ENCODE data around the gene FOXS1.

FOXS1 gene

DNA sequence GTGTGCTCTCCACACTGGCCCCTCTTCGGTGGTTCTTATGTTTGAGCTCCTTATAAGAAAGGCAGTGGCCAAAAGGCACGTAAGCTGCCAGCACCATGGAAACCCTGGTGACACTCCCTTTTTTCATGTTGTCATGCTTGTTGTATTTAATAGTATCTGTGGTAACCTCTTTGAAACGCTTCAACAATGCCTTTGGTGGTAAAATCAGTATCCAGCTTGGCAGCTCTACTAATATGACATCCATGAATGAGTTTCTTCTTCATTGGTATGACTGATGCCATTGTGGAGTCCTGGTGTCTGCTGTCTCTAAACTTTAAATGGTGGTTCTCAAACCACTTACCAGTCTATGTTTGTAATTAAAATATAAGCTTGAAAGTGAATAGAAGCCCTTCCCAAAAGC lies 36.9 kb downstream of the FOXS1 start:
- Histone ChIP-seq H4K91ac (ENCODE audit: low read depth, low read length) (no peak overlapping the region), H3K79me1 (ENCODE audit: low read length) (no peaks in the 10 kb centered on the region), H3K9ac (ENCODE audit: low read length) (no peak overlapping the region), H4K12ac (ENCODE audit: low read depth, low read length) (no peak overlapping the region), H2BK5ac (ENCODE audit: low read depth, low read length, poor library complexity) (no peak overlapping the region), H3K4ac (ENCODE audit: low read depth, low read length) (no peak overlapping the region), H3K4me3 (ENCODE audit: low read depth, low read length) (no peak overlapping the region), H3K14ac (ENCODE audit: low read length) (no peak overlapping the region), H3K9me3 (ENCODE audit: insufficient read depth, low read depth, low read length) (no peaks in the 10 kb centered on the region), H3K4me1 (ENCODE audit: control insufficient read depth in 1 of 2, insufficient read depth in 2 of 2, low read length in 2 of 2) (peaks cover 4 to 8% of the 10 kb centered on the region in 2 experiments), H3K79me2 (ENCODE audit: control insufficient read depth, insufficient read depth, low read length, poor library complexity) (no peaks in the 10 kb centered on the region), H3K27me3 (ENCODE audit: insufficient read depth, low read length) (no peaks in the 10 kb centered on the region), H2AK5ac (ENCODE audit: low read length) (no peak overlapping the region), H3K36me3 (ENCODE audit: control insufficient read depth in 1 of 2, insufficient read depth in 2 of 2, low read length in 2 of 2) (peaks cover 8 to 15% of the 10 kb centered on the region in 2 experiments), H4K8ac (ENCODE audit: low read depth, low read length) (no peak overlapping the region), H3K4me2 (ENCODE audit: low read length) (no peak overlapping the region), H2BK120ac (ENCODE audit: insufficient read depth, low read length, poor library complexity) (no peak overlapping the region), H2AFZ (ENCODE audit: insufficient read depth, low read length, poor library complexity) (no peak overlapping the region), H2BK12ac (ENCODE audit: low read length) (no peak overlapping the region), H3K18ac (ENCODE audit: low read length) (no peak overlapping the region), H3K27ac (ENCODE audit: low read depth, low read length) (no peak overlapping the region), H3K23ac (ENCODE audit: low read length) (no peak overlapping the region)
- DNase-seq = no peak
- WGBS (ENCODE audit: extremely low coverage, insufficient coverage, insufficient read length) = no CpG with 5 or more reads among the region's 3 CpGs

DNA sequence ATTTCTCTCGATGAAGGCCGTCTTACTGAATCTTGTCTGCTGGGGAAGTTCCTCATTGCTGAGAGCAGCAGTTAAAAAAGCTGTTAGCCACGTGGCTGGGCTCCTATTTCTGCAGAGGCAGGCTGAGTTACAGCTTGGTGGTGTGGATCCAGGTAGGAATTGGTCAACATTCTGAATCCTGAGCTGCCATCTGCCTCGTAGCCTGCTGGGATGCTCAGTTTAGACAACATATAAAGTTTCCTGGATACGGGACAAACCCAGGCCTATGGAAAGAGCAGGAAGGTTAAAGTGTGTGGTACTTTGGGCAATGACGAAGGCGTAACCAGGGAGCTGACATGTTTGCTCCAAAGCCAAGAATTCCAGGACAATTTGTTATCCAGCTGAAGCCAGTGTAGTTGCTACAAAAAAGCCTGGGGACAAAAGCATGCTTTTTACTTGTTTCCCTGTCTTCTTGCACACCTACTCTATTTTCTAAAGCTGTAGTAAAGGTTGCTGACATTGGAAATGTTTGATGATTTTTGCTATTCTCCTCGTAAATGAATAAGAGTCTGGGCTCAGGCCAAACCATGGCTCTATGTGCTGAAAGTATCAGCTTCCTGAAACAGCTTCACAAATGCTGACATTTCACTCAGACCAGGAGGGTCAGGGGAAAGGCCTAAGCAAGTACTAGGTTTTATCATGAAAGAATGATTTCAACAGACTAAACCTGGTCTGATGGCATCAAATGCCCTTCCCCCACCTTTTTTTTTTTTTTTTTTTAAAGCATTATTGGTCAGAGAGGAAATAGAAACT lies 38.6 kb downstream of the FOXS1 start:
- Histone ChIP-seq H3K23ac (ENCODE audit: low read length) (no peak overlapping the region), H4K8ac (ENCODE audit: low read depth, low read length) (no peak overlapping the region), H3K36me3 (ENCODE audit: control insufficient read depth in 1 of 2, insufficient read depth in 2 of 2, low read length in 2 of 2) (peaks cover 18 to 28% of the 10 kb centered on the region in 2 experiments), H3K27me3 (ENCODE audit: insufficient read depth, low read length) (no peaks in the 10 kb centered on the region), H3K27ac (ENCODE audit: low read depth, low read length) (no peak overlapping the region), H3K4me1 (ENCODE audit: control insufficient read depth in 1 of 2, insufficient read depth in 2 of 2, low read length in 2 of 2) (no peaks in the 10 kb centered on the region), H2BK12ac (ENCODE audit: low read length) (no peak overlapping the region), H3K9ac (ENCODE audit: low read length) (no peak overlapping the region), H3K14ac (ENCODE audit: low read length) (no peak overlapping the region), H2BK120ac (ENCODE audit: insufficient read depth, low read length, poor library complexity) (no peak overlapping the region), H3K9me3 (ENCODE audit: insufficient read depth, low read depth, low read length) (no peaks in the 10 kb centered on the region), H3K79me2 (ENCODE audit: control insufficient read depth, insufficient read depth, low read length, poor library complexity) (no peaks in the 10 kb centered on the region), H4K12ac (ENCODE audit: low read depth, low read length) (no peak overlapping the region), H2AK5ac (ENCODE audit: low read length) (no peak overlapping the region), H3K79me1 (ENCODE audit: low read length) (no peaks in the 10 kb centered on the region), H3K4me2 (ENCODE audit: low read length) (no peak overlapping the region), H2BK5ac (ENCODE audit: low read depth, low read length, poor library complexity) (no peak overlapping the region), H2AFZ (ENCODE audit: insufficient read depth, low read length, poor library complexity) (no peak overlapping the region), H3K4me3 (ENCODE audit: low read depth, low read length) (no peak overlapping the region), H4K91ac (ENCODE audit: low read depth, low read length) (no peak overlapping the region), H3K4ac (ENCODE audit: low read depth, low read length) (no peak overlapping the region), H3K18ac (ENCODE audit: low read length) (no peak overlapping the region)
- no CpG with 5 or more reads among the region's 8 CpGs for WGBS (ENCODE audit: extremely low coverage, insufficient coverage, insufficient read length)
- DNase-seq = no peak

DNA sequence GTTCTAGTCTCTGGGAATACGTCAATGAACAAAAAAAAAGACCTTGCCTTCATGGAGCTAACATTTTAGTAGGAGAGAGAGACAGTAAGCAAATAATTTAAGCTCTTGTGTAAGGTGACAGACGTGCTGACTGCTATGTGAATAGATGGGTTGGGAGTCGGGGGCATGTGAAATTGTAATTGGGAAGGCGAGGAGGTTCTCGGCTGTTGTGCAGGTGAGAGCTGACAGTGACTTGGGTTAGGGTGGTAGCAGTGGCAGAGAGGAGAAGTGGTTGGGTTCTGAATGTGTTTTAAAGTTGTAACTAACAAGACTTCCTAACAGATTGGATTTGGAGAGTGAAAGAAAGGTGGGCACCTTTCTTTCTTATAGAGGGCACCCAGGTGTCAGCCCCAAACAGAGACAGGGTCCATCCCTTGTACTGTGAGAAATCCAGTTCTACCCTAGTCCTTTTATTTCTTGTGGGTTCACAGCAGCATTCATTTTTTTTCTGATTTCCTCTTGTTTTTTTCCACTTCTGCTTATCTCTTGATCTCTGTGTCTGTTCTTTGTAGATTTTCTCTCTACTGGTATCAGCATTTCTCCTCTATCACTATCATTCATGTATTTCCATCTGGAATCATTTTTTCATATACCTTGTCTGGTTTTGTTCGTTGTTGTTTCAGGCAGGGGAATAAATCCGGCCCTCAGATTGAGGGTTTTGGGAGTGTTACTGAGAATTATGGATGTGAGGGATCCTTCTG lies 41.7 kb downstream of the FOXS1 start:
- Histone ChIP-seq H2BK12ac (ENCODE audit: low read length) (no peak overlapping the region), H3K4me3 (ENCODE audit: low read depth, low read length) (no peak overlapping the region), H3K4me1 (ENCODE audit: control insufficient read depth in 1 of 2, insufficient read depth in 2 of 2, low read length in 2 of 2) (no peaks in the 10 kb centered on the region), H2AK5ac (ENCODE audit: low read length) (no peak overlapping the region), H4K8ac (ENCODE audit: low read depth, low read length) (no peak overlapping the region), H3K27ac (ENCODE audit: low read depth, low read length) (no peak overlapping the region), H3K18ac (ENCODE audit: low read length) (no peak overlapping the region), H3K36me3 (ENCODE audit: control insufficient read depth in 1 of 2, insufficient read depth in 2 of 2, low read length in 2 of 2) (peaks cover 28 to 44% of the 10 kb centered on the region in 2 experiments), H4K91ac (ENCODE audit: low read depth, low read length) (no peak overlapping the region), H3K23ac (ENCODE audit: low read length) (no peak overlapping the region), H3K4me2 (ENCODE audit: low read length) (no peak overlapping the region), H2AFZ (ENCODE audit: insufficient read depth, low read length, poor library complexity) (no peak overlapping the region), H3K9ac (ENCODE audit: low read length) (no peak overlapping the region), H3K14ac (ENCODE audit: low read length) (no peak overlapping the region), H2BK5ac (ENCODE audit: low read depth, low read length, poor library complexity) (no peak overlapping the region), H3K27me3 (ENCODE audit: insufficient read depth, low read length) (no peaks in the 10 kb centered on the region), H3K79me1 (ENCODE audit: low read length) (no peaks in the 10 kb centered on the region), H4K12ac (ENCODE audit: low read depth, low read length) (no peak overlapping the region), H2BK120ac (ENCODE audit: insufficient read depth, low read length, poor library complexity) (no peak overlapping the region), H3K4ac (ENCODE audit: low read depth, low read length) (no peak overlapping the region), H3K9me3 (ENCODE audit: insufficient read depth, low read depth, low read length) (no peaks in the 10 kb centered on the region), H3K79me2 (ENCODE audit: control insufficient read depth, insufficient read depth, low read length, poor library complexity) (no peaks in the 10 kb centered on the region)
- WGBS (ENCODE audit: extremely low coverage, insufficient coverage, insufficient read length) = 100% methylated on average over 3 of the region's 7 CpGs
- DNase-seq = no peak

DNA sequence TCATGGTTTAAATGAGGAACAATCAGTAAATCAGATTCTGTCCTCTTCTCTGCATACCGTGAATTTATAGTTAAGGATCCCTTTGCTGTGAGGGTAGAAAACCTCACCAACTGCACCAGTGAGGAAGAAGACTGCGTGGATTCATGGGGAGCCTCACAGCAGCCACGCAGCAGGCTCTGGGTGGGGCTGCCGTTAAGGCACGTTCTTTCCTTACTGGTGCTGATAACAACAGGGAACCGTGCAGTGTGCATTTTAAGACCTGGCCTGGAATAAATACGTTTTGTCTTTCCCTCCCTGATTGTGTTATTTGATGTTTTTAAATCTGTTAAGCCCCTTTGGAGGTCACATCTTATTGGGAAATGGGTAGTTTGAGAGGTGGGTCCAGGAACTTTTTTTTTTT lies 43.9 kb downstream of the FOXS1 start:
- no peak overlapping the region for H2BK5ac ChIP-seq (ENCODE audit: low read depth, low read length, poor library complexity)
- DNase-seq = no peak
- H3K4me1 ChIP-seq (ENCODE audit: control insufficient read depth in 1 of 2, insufficient read depth in 2 of 2, low read length in 2 of 2) = no peaks in the 10 kb centered on the region
- H3K14ac ChIP-seq (ENCODE audit: low read length) = no peak overlapping the region
- no peak overlapping the region for H2AFZ ChIP-seq (ENCODE audit: insufficient read depth, low read length, poor library complexity)
- no peaks in the 10 kb centered on the region for H3K79me2 ChIP-seq (ENCODE audit: control insufficient read depth, insufficient read depth, low read length, poor library complexity)
- no peak overlapping the region for H3K9ac ChIP-seq (ENCODE audit: low read length)
- H2AK5ac ChIP-seq (ENCODE audit: low read length) = no peak overlapping the region
- no peak overlapping the region for H3K4ac ChIP-seq (ENCODE audit: low read depth, low read length)
- H4K8ac ChIP-seq (ENCODE audit: low read depth, low read length) = no peak overlapping the region
- no peaks in the 10 kb centered on the region for H3K27me3 ChIP-seq (ENCODE audit: insufficient read depth, low read length)
- WGBS (ENCODE audit: extremely low coverage, insufficient coverage, insufficient read length) = no CpG with 5 or more reads among the region's 7 CpGs
- no peak overlapping the region for H2BK12ac ChIP-seq (ENCODE audit: low read length)
- no peaks in the 10 kb centered on the region for H3K9me3 ChIP-seq (ENCODE audit: insufficient read depth, low read depth, low read length)
- no peak overlapping the region for H4K91ac ChIP-seq (ENCODE audit: low read depth, low read length)
- no peak overlapping the region for H3K27ac ChIP-seq (ENCODE audit: low read depth, low read length)
- H3K36me3 ChIP-seq (ENCODE audit: control insufficient read depth in 1 of 2, insufficient read depth in 2 of 2, low read length in 2 of 2) = peaks cover 31 to 54% of the 10 kb centered on the region in 2 experiments
- H3K4me3 ChIP-seq (ENCODE audit: low read depth, low read length) = no peak overlapping the region
- H4K12ac ChIP-seq (ENCODE audit: low read depth, low read length) = no peak overlapping the region
- H3K79me1 ChIP-seq (ENCODE audit: low read length) = no peaks in the 10 kb centered on the region
- no peak overlapping the region for H3K18ac ChIP-seq (ENCODE audit: low read length)
- H2BK120ac ChIP-seq (ENCODE audit: insufficient read depth, low read length, poor library complexity) = no peak overlapping the region
- no peak overlapping the region for H3K23ac ChIP-seq (ENCODE audit: low read length)
- no peak overlapping the region for H3K4me2 ChIP-seq (ENCODE audit: low read length)
